MV-4-11 (cell line): Measurements from ENCODE around the gene TSPAN4.

Experiments used
- DNase-seq: peaks from one replicate; lab custom pipeline; 2025; lab: John Stamatoyannopoulos, UW

The TSPAN4 gene

GRCh38 chr11:850775-851763 is 8.4 kb downstream of the TSPAN4 start:
- no peak for DNase-seq

GRCh38 chr11:852762-853161 is 10.1 kb downstream of the TSPAN4 start:
- DNase-seq = no peak

- DNase-seq = no peak
Observed at GRCh38 chr11:853682-854448, 11.2 kb downstream of the TSPAN4 start.

GRCh38 chr11:854601-855329 is 12.1 kb downstream of the TSPAN4 start:
- DNase-seq = no peak

- no peak for DNase-seq
Observed at GRCh38 chr11:855330-855674, 12.7 kb downstream of the TSPAN4 start.

GRCh38 chr11:855796-856195 is 13.1 kb downstream of the TSPAN4 start:
- no peak for DNase-seq

- no peak for DNase-seq
Observed at GRCh38 chr11:856397-856796, 13.7 kb downstream of the TSPAN4 start.

- DNase-seq = no peak
Observed at GRCh38 chr11:858053-858761, 15.6 kb downstream of the TSPAN4 start.

GRCh38 chr11:858762-859339 is 16.2 kb downstream of the TSPAN4 start:
- no peak for DNase-seq

- peak; percentile 44 for DNase-seq
Observed at GRCh38 chr11:859394-860131, 16.9 kb downstream of the TSPAN4 start.

GRCh38 chr11:860234-861104 is 17.8 kb downstream of the TSPAN4 start:
- DNase-seq = no peak

- DNase-seq = no peak
Observed at GRCh38 chr11:861105-861479, 18.4 kb downstream of the TSPAN4 start.

GRCh38 chr11:862081-862661 is 19.5 kb downstream of the TSPAN4 start:
- DNase-seq = no peak

GRCh38 chr11:862696-863022 is 20.0 kb downstream of the TSPAN4 start:
- DNase-seq = no peak

- DNase-seq = no peak
Observed at GRCh38 chr11:863023-863909, 20.6 kb downstream of the TSPAN4 start.

- DNase-seq = no peak
Observed at GRCh38 chr11:863910-864827, 21.5 kb downstream of the TSPAN4 start.

- DNase-seq = no peak
Observed at GRCh38 chr11:864898-865297, 22.2 kb downstream of the TSPAN4 start.
